BJ (cell line): ENCODE data around the gene BPGM. TPM values are rescaled to one million over a fixed set of nuclear protein-coding genes. Genes with fewer than 3 reads are reported as not detected.
"Not testable (repeated sequence)": the region's sequence is repeated elsewhere in the genome, so short reads cannot be mapped to it uniquely, and the experiment has no call there.

ENCODE experiments used
- CTCF ChIA-PET: fragments of 350-600 bp; formaldehyde crosslinking; extraction: SDS; loops from one replicate; lab custom pipeline; 2021; ENCODE audit warnings: antibody characterized with exemption, inconsistent platforms; lab: Yijun Ruan, JAX
- POLR2A ChIA-PET: fragments of 300-600 bp; sonication (Branson Sonifier 250); formaldehyde crosslinking; extraction: SDS; loops from one replicate; lab custom pipeline; 2021; ENCODE audit warnings: antibody characterized with exemption; lab: Charles Lee
- DNase-seq: peaks from one replicate; pipeline ENCODE4 v3.0.0-alpha.2; 2011; ENCODE audit warnings: low read depth
- H3K27me3 ChIP-seq: 2 replicates; pipeline ENCODE4 v1.6.0; 2011; ENCODE audit warnings: low read length; ENCODE audit not compliant: control insufficient read depth, insufficient read depth
- H3K36me3 ChIP-seq: 2 replicates; pipeline ENCODE4 v1.5.1; 2011; ENCODE audit warnings: low read length; ENCODE audit not compliant: control insufficient read depth, insufficient read depth
- H3K4me3 ChIP-seq: 2 replicates; pipeline ENCODE4 v1.5.1; 2011; ENCODE audit warnings: low read depth, mild to moderate bottlenecking, control low read depth, low read length
- CTCF ChIP-seq: IDR thresholded peaks from 2 replicates; pipeline ENCODE4 v1.5.1; 2011; ENCODE audit warnings: low read depth, mild to moderate bottlenecking, control low read depth, inconsistent platforms, low read length, moderate library complexity; ENCODE audit not compliant: insufficient read depth
- polyA plus RNA-seq: library from polyadenylated mRNA; depleted of rRNA; stranded (reverse); fragments of >200 nt; gene quantifications from 2 replicates; pipeline ENCODE4 v1.2.3, GENCODE V29; 2011

The BPGM gene
- polyA plus RNA-seq, 1 experiment = 14.1 TPM

DNA sequence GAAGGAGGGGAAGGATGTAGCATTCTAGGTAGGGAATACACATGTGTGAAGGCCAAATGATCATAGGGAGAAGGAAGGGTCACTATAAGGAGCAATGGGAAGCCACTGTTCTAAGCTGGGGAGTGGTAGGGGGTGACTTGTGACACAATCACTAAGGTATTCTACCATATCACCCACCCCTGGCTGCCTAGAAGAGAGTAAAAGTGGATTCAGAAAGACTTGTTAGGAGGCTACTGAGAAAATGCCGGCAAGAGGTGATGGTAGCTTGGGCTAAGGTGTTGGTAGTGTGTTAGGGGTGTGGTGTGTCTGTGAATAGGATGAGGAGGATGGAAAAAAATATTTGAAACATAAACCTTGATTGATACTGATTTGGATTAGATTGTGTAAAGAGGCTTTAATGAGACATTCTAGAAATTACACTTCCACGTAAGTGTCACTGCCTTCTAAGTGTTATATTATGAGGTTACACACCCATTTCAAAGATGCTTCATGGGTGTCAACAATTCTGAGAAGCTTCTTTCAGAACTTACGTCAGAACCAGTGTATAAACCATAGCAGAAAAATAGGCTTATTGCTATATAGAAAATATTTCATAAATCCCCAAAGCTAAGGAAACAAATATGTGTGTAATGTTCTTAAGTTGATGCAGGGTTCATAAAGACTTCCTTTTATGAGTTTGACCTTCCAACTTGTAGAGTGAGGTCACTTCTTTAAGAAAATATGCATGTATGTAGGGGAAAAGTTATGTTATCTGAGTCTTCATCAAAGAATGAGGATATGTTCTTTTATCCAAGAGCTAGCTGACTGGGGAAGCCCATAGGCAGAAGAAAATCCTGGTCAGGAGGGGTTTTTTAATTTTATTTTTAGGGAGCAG is 5.6 kb upstream of the BPGM start:
- no peak for DNase-seq
- ChIA-PET CTCF (interaction anchor here (3.1 kb wide), 1 partner anchor 8 kb away, joined by 14 read pairs; no protein-coding TSS in a partner anchor), POLR2A (no interaction called here)
- no peaks in the 10 kb centered on the region for H3K36me3 ChIP-seq
- H3K4me3 ChIP-seq = no peak overlapping the region
- H3K27me3 ChIP-seq = no peaks in the 10 kb centered on the region
- TF ChIP-seq CTCF = no peak

- H3K36me3 ChIP-seq, H3K27me3 ChIP-seq, POLR2A ChIA-PET, H3K4me3 ChIP-seq, DNase-seq: not testable (repeated sequence)
- CTCF ChIA-PET = interaction anchor here (3.1 kb wide), 1 partner anchor 8 kb away, joined by 14 read pairs; no protein-coding TSS in a partner anchor
Measured at GRCh38 chr7:134641981-134642380, 4.7 kb upstream of the BPGM start.

- H3K4me3 ChIP-seq = no peak overlapping the region
- TF ChIP-seq CTCF = no peak
- no peaks in the 10 kb centered on the region for H3K36me3 ChIP-seq
- ChIA-PET POLR2A (no interaction called here), CTCF (interaction anchor here (1.1 to 3.1 kb wide), 2 partner anchors 10 to 97 kb away, joined by 3 to 14 read pairs; no protein-coding TSS in a partner anchor)
- DNase-seq = no peak
- no peaks in the 10 kb centered on the region for H3K27me3 ChIP-seq
Measured at GRCh38 chr7:134643131-134643530, 3.5 kb upstream of the BPGM start.

DNA sequence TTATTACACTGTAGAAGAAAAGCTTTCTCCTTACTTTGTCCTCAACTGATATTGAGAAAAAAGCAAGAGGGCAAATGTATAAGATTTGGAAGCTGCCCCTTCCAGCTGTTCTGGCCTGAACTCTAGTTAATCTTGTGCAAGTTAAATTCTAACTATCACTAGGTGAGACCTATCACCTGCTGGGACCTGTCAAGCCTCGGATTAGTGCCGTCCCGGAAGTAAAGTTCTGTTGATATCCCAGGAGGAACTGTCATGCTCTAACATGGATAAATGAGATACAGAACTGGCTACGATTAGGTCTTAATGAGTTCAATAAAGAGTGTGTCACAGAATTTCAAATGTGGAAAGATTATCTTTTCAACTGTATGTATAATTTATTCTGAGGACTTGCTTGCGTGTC is 1.2 kb upstream of the BPGM start:
- no peak for TF ChIP-seq CTCF
- Histone ChIP-seq H3K36me3 (no peaks in the 10 kb centered on the region), H3K27me3 (no peaks in the 10 kb centered on the region), H3K4me3 (peak overlapping the region; percentile 66)
- no peak for DNase-seq
- ChIA-PET CTCF (interaction anchor here (0.9 to 3.4 kb wide), 5 partner anchors 10 to 28 kb away, joined by 3 to 29 read pairs (median 5); no protein-coding TSS in a partner anchor), POLR2A (interaction anchor here (1.4 kb wide), 1 partner anchor 15 kb away, joined by 5 read pairs; no protein-coding TSS in a partner anchor)

DNA sequence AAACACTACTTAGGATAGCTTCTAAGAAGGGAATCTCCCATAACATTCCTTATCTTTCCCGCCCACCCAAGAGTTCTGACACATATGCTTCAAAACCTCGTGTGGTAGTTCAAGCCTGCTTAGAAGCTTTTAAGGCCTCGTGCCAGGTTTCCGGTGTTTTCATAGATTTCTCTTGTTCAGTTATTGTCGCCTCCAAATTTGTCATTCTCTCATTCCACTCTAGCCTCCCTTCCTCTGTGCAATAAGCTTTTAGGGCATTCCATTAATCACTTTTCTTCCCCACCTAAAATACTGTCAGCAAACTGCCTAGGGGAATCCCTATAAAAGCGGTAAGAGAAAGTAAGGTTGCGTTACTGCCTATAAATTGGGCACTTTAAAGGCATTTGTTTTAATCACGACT is 718 bp upstream of the BPGM start:
- CTCF ChIA-PET = interaction anchor here (0.9 to 3.4 kb wide), 5 partner anchors 10 to 29 kb away, joined by 3 to 29 read pairs (median 5); no protein-coding TSS in a partner anchor
- POLR2A ChIA-PET = interaction anchor here (1.0 to 1.4 kb wide), 2 partner anchors 15 to 559 kb away, joined by 5 to 6 read pairs; no protein-coding TSS in a partner anchor

More for the DNA sequence above, 718 bp upstream of the BPGM start:
- DNase-seq = no peak
- no peaks in the 10 kb centered on the region for H3K36me3 ChIP-seq
- peak overlapping the region; percentile 66 for H3K4me3 ChIP-seq
- TF ChIP-seq CTCF = no peak
- H3K27me3 ChIP-seq = no peaks in the 10 kb centered on the region
